Gastrocnemius medialis (tissue), 4 donors: ENCODE results near the gene TTLL7. TPM values are rescaled to one million over a fixed set of nuclear protein-coding genes. Genes with fewer than 3 reads are reported as not detected.

Source experiments
- ATAC-seq, 2 donors: fragments of 150-250 bp; one replicate each; pipeline ENCODE4 v1.9.1; 2016
- DNase-seq, 2 donors: peaks; one replicate each; pipeline ENCODE4 v3.0.0-alpha.2; 2019
- H3K27ac ChIP-seq, 4 donors: fragments of 200-600 bp; sonication (generic); 1 replicate in 1 of 4; 2 replicates in 3 of 4; pipeline ENCODE4 v1.5.1; 2016 to 2018; ENCODE audit warnings: mild to moderate bottlenecking in 2 of 4, moderate library complexity in 1 of 4
- H3K27me3 ChIP-seq, 3 donors: fragments of 200-600 bp; sonication (generic) in 2 of 3; 1 replicate in 1 of 3; 2 replicates in 2 of 3; pipeline versions ENCODE4 v1.5.1 to v1.6.0; 2016 to 2019; ENCODE audit warnings: mild to moderate bottlenecking in 1 of 3, moderate library complexity in 1 of 3
- H3K36me3 ChIP-seq, 2 donors: fragments of 200-600 bp; sonication (generic) in 1 of 2; one replicate each; pipeline ENCODE4 v1.5.1; 2017 to 2018
- H3K4me1 ChIP-seq, 2 donors: fragments of 200-600 bp; sonication (generic) in 1 of 2; one replicate each; pipeline ENCODE4 v1.5.1; 2016 to 2017; ENCODE audit warnings: mild to moderate bottlenecking in 2 of 2
- H3K4me3 ChIP-seq, 4 donors: fragments of 200-600 bp; sonication (generic) in 3 of 4; 1 replicate in 1 of 4; 2 replicates in 3 of 4; pipeline ENCODE4 v1.5.1; 2016 to 2019; ENCODE audit warnings: mild to moderate bottlenecking in 2 of 4
- H3K9me3 ChIP-seq, 3 donors: fragments of 200-600 bp; sonication (generic) in 2 of 3; 1 replicate in 1 of 3; 2 replicates in 2 of 3; pipeline ENCODE4 v1.5.1; 2016 to 2019
- POLR2A ChIP-seq, 2 donors: fragments of 450-650 bp; IDR thresholded peaks; one replicate each; pipeline ENCODE4 v1.6.1; 2017; ENCODE audit warnings: antibody characterized with exemption in 2 of 2, mild to moderate bottlenecking in 2 of 2, moderate library complexity in 2 of 2
- in situ Hi-C, 4 donors: fragments of 200-750 bp; cut with MboI; loops; one replicate each; pipeline versions ENCODE4 v1.15.0 to v1.8.0; 2017; ENCODE audit warnings: low sequenced_read_pairs in 4 of 4
- intact Hi-C: fragments of 100-400 bp; cut with DNase I; formaldehyde crosslinking; loops from one replicate; pipeline ENCODE4 v1.15.1; 2023; ENCODE audit warnings: low total_unique reads
- total RNA-seq, 4 donors: library from RNA; depleted of rRNA; stranded (reverse); fragments of >200 nt; gene quantifications; one replicate each; pipeline versions ENCODE4 v1.1.0 to v1.2.3, GENCODE V29; 2016
- TF ChIP-seq, protein P1 (sequence below), 5 experiments: fragments of 450-650 bp in 3 of 5; fragments of 200-600 bp in 2 of 5; sonication (generic) in 2 of 5; IDR thresholded peaks in 4 of 5; conservative IDR thresholded peaks in 1 of 5; 1 replicate in 4 of 5; 2 replicates in 1 of 5; pipeline ENCODE4 v1.5.1; 2016 to 2019; ENCODE audit warnings: antibody characterized with exemption in 5 of 5, mild to moderate bottlenecking in 3 of 5, moderate library complexity in 3 of 5

TTLL7 gene
- total RNA-seq, 4 donors from 2014 or later: 8.2 to 22.9 (median 12.3) TPM

DNA sequence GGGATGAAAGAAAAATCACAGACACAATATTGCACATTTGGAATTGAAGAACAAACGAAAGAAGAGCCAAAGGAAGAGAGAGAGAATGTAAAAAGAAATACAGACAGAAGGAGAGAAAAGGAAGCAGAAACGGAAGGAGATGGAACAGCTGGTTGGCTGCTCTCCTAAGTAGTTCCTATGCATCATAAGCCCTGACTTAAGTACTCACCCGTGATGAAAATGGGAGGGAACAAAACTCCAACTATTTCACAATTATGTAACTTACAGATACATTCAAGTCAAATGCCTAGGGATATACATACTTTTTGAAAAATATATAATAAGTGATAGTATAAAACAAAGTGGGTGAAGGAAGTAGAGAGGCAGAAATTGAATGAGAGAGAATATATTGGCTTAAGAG is 88.5 kb downstream of the TTLL7 start:
- in situ Hi-C loops: loop anchor here in 3 of 4 donors (25.0 kb wide), 2 partner anchors 527 to 852 kb away; no protein-coding TSS in a partner anchor
- Histone ChIP-seq H3K4me1 (no peaks in the 10 kb centered on the region), H3K27me3 (no peaks in the 10 kb centered on the region), H3K36me3 (no peaks in the 10 kb centered on the region), H3K4me3 (no peak overlapping the region), H3K27ac (no peak overlapping the region), H3K9me3 (no peaks in the 10 kb centered on the region)
- ATAC-seq: no peak
- intact Hi-C loops: no loop called here
- DNase-seq: no peak
- TF ChIP-seq, protein P1, sequence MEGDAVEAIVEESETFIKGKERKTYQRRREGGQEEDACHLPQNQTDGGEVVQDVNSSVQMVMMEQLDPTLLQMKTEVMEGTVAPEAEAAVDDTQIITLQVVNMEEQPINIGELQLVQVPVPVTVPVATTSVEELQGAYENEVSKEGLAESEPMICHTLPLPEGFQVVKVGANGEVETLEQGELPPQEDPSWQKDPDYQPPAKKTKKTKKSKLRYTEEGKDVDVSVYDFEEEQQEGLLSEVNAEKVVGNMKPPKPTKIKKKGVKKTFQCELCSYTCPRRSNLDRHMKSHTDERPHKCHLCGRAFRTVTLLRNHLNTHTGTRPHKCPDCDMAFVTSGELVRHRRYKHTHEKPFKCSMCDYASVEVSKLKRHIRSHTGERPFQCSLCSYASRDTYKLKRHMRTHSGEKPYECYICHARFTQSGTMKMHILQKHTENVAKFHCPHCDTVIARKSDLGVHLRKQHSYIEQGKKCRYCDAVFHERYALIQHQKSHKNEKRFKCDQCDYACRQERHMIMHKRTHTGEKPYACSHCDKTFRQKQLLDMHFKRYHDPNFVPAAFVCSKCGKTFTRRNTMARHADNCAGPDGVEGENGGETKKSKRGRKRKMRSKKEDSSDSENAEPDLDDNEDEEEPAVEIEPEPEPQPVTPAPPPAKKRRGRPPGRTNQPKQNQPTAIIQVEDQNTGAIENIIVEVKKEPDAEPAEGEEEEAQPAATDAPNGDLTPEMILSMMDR (IDR thresholded peaks at IDR 0.05 in 4 of 5, conservative IDR thresholded peaks at IDR 0.05 in 1 of 5): no peak
- no peak for TF ChIP-seq POLR2A (IDR thresholded peaks at IDR 0.05)

DNA sequence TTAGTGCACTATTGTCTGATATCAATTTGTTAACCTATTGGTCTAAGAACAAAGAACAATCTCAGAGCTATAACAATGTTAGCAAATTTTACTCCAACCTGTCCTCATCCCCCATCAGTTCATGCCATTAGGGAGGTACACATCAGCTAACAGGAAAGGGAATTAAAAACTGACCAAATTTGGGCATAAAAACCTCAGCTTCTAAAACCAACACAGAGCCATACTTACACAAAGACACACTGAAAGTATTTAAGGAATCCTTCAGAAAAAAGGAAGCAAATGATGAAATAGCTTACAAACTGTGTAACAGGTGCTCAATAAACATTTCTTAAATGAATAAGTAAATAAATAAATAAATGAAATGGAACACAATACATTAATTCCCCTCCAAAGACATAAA is 89.2 kb downstream of the TTLL7 start:
- H3K4me3 ChIP-seq: no peak overlapping the region
- no peak for DNase-seq
- no peaks in the 10 kb centered on the region for H3K4me1 ChIP-seq
- H3K9me3 ChIP-seq: no peaks in the 10 kb centered on the region
- no peak overlapping the region for H3K27ac ChIP-seq
- in situ Hi-C loops: loop anchor here in 3 of 4 donors (25.0 kb wide), 2 partner anchors 528 to 853 kb away; no protein-coding TSS in a partner anchor
- no peaks in the 10 kb centered on the region for H3K36me3 ChIP-seq
- ATAC-seq: no peak
- intact Hi-C loops: loop anchor here (5.0 kb wide), 2 partner anchors 213 to 693 kb away; no protein-coding TSS in a partner anchor
- no peaks in the 10 kb centered on the region for H3K27me3 ChIP-seq
- no peak for TF ChIP-seq POLR2A (IDR thresholded peaks at IDR 0.05)

- in situ Hi-C loops (loop anchor here in 3 of 4 donors (25.0 kb wide), 2 partner anchors 532 to 857 kb away; no protein-coding TSS in a partner anchor), intact Hi-C loops (loop anchor here (5.0 kb wide), 2 partner anchors 217 to 697 kb away; no protein-coding TSS in a partner anchor)
- H3K36me3 ChIP-seq: no peaks in the 10 kb centered on the region
- H3K27ac ChIP-seq: no peak overlapping the region
- no peak for DNase-seq
- H3K4me3 ChIP-seq: no peak overlapping the region
- TF ChIP-seq, protein P1 (IDR thresholded peaks at IDR 0.05 in 4 of 5, conservative IDR thresholded peaks at IDR 0.05 in 1 of 5): peak in 3 of 5 experiments; percentile 22 to 72 (median 62)
- no peak for TF ChIP-seq POLR2A (IDR thresholded peaks at IDR 0.05)
- H3K27me3 ChIP-seq: no peaks in the 10 kb centered on the region
- H3K9me3 ChIP-seq: no peaks in the 10 kb centered on the region
- H3K4me1 ChIP-seq: no peaks in the 10 kb centered on the region
- ATAC-seq: no peak
These were observed 93.5 kb downstream of the TTLL7 start for GRCh38 chr1:83905315-83905907.

- TF ChIP-seq POLR2A (IDR thresholded peaks at IDR 0.05): no peak
- TF ChIP-seq, protein P1 (IDR thresholded peaks at IDR 0.05 in 4 of 5, conservative IDR thresholded peaks at IDR 0.05 in 1 of 5): no peak
- intact Hi-C loops (no loop called here), in situ Hi-C loops (loop anchor here in 3 of 4 donors (25.0 kb wide), 2 partner anchors 536 to 861 kb away; no protein-coding TSS in a partner anchor)
These were observed 97.3 kb downstream of the TTLL7 start for GRCh38 chr1:83901547-83902155.

DNA sequence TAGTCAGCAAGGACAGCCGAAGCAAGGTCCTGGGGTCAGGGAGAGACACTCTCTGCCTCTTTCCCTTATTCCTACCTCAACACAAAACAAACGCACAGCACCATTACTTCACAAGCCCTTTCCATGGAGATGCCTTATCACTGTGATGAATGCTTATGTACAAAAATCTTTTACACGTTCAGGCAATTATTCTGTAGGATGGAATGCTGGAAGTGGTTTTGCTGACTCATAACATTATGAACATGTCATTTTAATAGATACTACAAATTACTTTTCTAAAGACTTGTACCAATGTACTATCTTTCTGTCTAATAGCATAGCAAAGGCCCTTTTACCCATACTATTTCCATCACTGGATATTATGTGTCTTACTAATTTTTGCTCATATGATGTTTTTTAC is 98.4 kb downstream of the TTLL7 start:
- intact Hi-C loops: no loop called here
- Histone ChIP-seq H3K4me1 (no peaks in the 10 kb centered on the region), H3K27ac (no peak overlapping the region), H3K36me3 (no peaks in the 10 kb centered on the region), H3K4me3 (no peak overlapping the region), H3K9me3 (no peaks in the 10 kb centered on the region), H3K27me3 (no peaks in the 10 kb centered on the region)
- TF ChIP-seq POLR2A (IDR thresholded peaks at IDR 0.05): no peak
- TF ChIP-seq, protein P1 (IDR thresholded peaks at IDR 0.05 in 4 of 5, conservative IDR thresholded peaks at IDR 0.05 in 1 of 5): no peak
- in situ Hi-C loops: loop anchor here in 3 of 4 donors (25.0 kb wide), 2 partner anchors 537 to 862 kb away; no protein-coding TSS in a partner anchor
- no peak for ATAC-seq
- no peak for DNase-seq

More at GRCh38 chr1:83901547-83902155, 97.3 kb downstream of the TTLL7 start:
- ATAC-seq (no peak), DNase-seq (no peak)
- no peaks in the 10 kb centered on the region for H3K27me3 ChIP-seq
- no peaks in the 10 kb centered on the region for H3K4me1 ChIP-seq
- no peak overlapping the region for H3K4me3 ChIP-seq
- no peak overlapping the region for H3K27ac ChIP-seq
- H3K9me3 ChIP-seq: no peaks in the 10 kb centered on the region
- no peaks in the 10 kb centered on the region for H3K36me3 ChIP-seq
